Effector memory CD8-positive, alpha-beta T cell (primary cell): Measurements from ENCODE around the gene MRPS10.
"Not testable (repeated sequence)": the region's sequence is repeated elsewhere in the genome, so short reads cannot be mapped to it uniquely, and the experiment has no call there.

Experiments used
- ATAC-seq: fragments of 150-1000 bp; cut with Tn5 transposase; replicated peaks from 2 replicates; pipeline ENCODE4 v1.10.0; 2021; ENCODE audit warnings: mild to moderate bottlenecking, moderate library complexity
- DNase-seq, 3 experiments: peaks; one replicate each; pipeline ENCODE4 v3.0.0; 2021
- H3K27ac Mint-ChIP-seq, 2 donors: one replicate each; pipeline ENCODE4 v1.8.0; 2022; ENCODE audit warnings: mild to moderate bottlenecking in 2 of 2, mixed read lengths in 2 of 2, moderate library complexity in 2 of 2
- H3K27me3 Mint-ChIP-seq, 2 donors: one replicate each; pipeline ENCODE4 v1.8.0; 2022; ENCODE audit warnings: mixed read lengths in 2 of 2
- H3K36me3 Mint-ChIP-seq: one replicate; pipeline ENCODE4 v1.8.0; 2022; ENCODE audit warnings: mild to moderate bottlenecking, moderate library complexity, mixed read lengths; ENCODE audit not compliant: insufficient read depth
- H3K4me1 Mint-ChIP-seq, 2 donors: one replicate each; pipeline ENCODE4 v1.8.0; 2022; ENCODE audit warnings: low read depth in 2 of 2, mixed read lengths in 2 of 2
- H3K4me3 Mint-ChIP-seq, 2 donors: one replicate each; pipeline ENCODE4 v1.8.0; 2022; ENCODE audit warnings: mild to moderate bottlenecking in 2 of 2, mixed read lengths in 2 of 2, moderate library complexity in 2 of 2
- H3K9me3 Mint-ChIP-seq, 2 donors: one replicate each; pipeline ENCODE4 v1.8.0; 2022; ENCODE audit warnings: mixed read lengths in 2 of 2

MRPS10 gene

GRCh38 chr6:42194056-42194455 is 23.6 kb downstream of the MRPS10 start:
- no peak overlapping the region for H3K4me3 Mint-ChIP-seq
- ATAC-seq (no peak), DNase-seq (no peak)
- H3K4me1 Mint-ChIP-seq, result no peaks in the 10 kb centered on the region
- no peaks in the 10 kb centered on the region for H3K9me3 Mint-ChIP-seq
- H3K27ac Mint-ChIP-seq, result no peak overlapping the region
- no peaks in the 10 kb centered on the region for H3K27me3 Mint-ChIP-seq
- H3K36me3 Mint-ChIP-seq, result peaks cover 4% of the 10 kb centered on the region

- Mint-ChIP-seq H3K27ac (no peak overlapping the region), H3K27me3 (no peaks in the 10 kb centered on the region), H3K4me1 (no peaks in the 10 kb centered on the region), H3K9me3 (no peaks in the 10 kb centered on the region), H3K4me3 (no peak overlapping the region), H3K36me3 (peaks cover 4% of the 10 kb centered on the region)
- ATAC-seq (no peak), DNase-seq (no peak)
Measured at GRCh38 chr6:42193491-42193894, 24.2 kb downstream of the MRPS10 start.

- not testable (repeated sequence) for H3K4me1 Mint-ChIP-seq, H3K27me3 Mint-ChIP-seq, DNase-seq, H3K9me3 Mint-ChIP-seq, H3K4me3 Mint-ChIP-seq, H3K36me3 Mint-ChIP-seq, ATAC-seq
- peak overlapping the region in 1 of 2 donors; percentile 63 for H3K27ac Mint-ChIP-seq
Measured at GRCh38 chr6:42192385-42192784, 25.3 kb downstream of the MRPS10 start.

- Mint-ChIP-seq H3K9me3 (no peaks in the 10 kb centered on the region), H3K36me3 (peaks cover 4% of the 10 kb centered on the region), H3K27ac (no peak overlapping the region), H3K4me1 (no peaks in the 10 kb centered on the region), H3K27me3 (no peaks in the 10 kb centered on the region), H3K4me3 (no peak overlapping the region)
- no peak for ATAC-seq
- DNase-seq, result no peak
Measured at GRCh38 chr6:42190554-42191183, 27.0 kb downstream of the MRPS10 start.

GRCh38 chr6:42188406-42188805 is 29.3 kb downstream of the MRPS10 start:
- H3K27me3 Mint-ChIP-seq, result no peaks in the 10 kb centered on the region

DNA sequence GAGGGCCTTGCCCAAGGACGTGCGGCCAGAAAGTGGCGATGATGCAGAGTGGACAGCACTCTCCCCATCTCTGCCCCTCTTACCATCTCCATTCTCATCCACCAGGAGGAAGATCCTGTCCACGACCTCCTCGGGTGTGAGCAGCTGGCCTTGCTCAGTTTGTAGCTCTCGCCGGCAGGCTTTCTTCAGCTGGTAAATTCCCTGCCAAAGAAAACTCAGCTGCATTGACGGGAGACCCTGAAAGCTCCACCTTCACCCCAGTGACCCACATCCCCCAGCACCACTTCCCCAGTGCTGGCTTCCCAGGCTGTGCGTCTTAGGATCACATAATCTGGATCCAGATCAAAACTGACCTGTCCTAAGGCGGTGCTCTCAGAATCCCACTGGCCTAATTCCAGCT is 32.1 kb downstream of the MRPS10 start:
- peaks cover 4% of the 10 kb centered on the region for H3K36me3 Mint-ChIP-seq
- no peak for ATAC-seq
- no peaks in the 10 kb centered on the region for H3K9me3 Mint-ChIP-seq
- no peaks in the 10 kb centered on the region for H3K4me1 Mint-ChIP-seq
- peaks cover 6 to 10% of the 10 kb centered on the region in 2 donors for H3K27me3 Mint-ChIP-seq
- H3K4me3 Mint-ChIP-seq, result no peak overlapping the region
- DNase-seq, result no peak
- H3K27ac Mint-ChIP-seq, result no peak overlapping the region

More at GRCh38 chr6:42188406-42188805, 29.3 kb downstream of the MRPS10 start:
- Mint-ChIP-seq H3K4me3 (no peak overlapping the region), H3K36me3 (peaks cover 4% of the 10 kb centered on the region), H3K27ac (no peak overlapping the region), H3K4me1 (no peaks in the 10 kb centered on the region), H3K9me3 (no peaks in the 10 kb centered on the region)
- no peak for DNase-seq
- no peak for ATAC-seq

DNA sequence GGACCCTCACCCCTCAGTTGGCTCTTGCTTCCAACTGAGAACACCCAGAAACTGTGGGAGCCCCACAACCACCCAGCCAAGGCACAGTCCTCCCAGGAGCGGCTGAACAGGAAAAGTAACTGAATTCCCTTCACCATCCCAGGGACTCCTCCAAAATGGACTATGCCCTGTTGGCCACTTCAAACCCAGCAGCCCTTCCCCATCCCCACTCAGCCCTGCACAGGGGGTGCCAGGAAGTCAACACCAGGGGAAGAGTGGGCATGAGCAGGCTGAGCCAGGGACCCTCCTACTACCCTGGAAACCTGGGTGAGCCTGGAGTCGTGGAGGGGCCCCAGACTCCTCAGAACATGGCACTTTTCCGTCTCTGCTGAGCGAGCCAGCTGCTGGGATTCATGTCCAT is 33.2 kb downstream of the MRPS10 start:
- no peak for DNase-seq
- Mint-ChIP-seq H3K9me3 (no peaks in the 10 kb centered on the region), H3K27me3 (peaks cover 12 to 20% of the 10 kb centered on the region in 2 donors), H3K27ac (no peak overlapping the region), H3K4me1 (no peaks in the 10 kb centered on the region), H3K4me3 (no peak overlapping the region), H3K36me3 (peaks cover 4% of the 10 kb centered on the region)
- no peak for ATAC-seq

GRCh38 chr6:42182101-42182500 is 35.6 kb downstream of the MRPS10 start:
- no peaks in the 10 kb centered on the region for H3K9me3 Mint-ChIP-seq
- no peaks in the 10 kb centered on the region for H3K4me1 Mint-ChIP-seq
- DNase-seq (no peak), ATAC-seq (no peak)
- peaks cover 16 to 28% of the 10 kb centered on the region in 2 donors for H3K27me3 Mint-ChIP-seq
- peaks cover 4% of the 10 kb centered on the region for H3K36me3 Mint-ChIP-seq
- H3K4me3 Mint-ChIP-seq, result no peak overlapping the region
- H3K27ac Mint-ChIP-seq, result no peak overlapping the region

DNA sequence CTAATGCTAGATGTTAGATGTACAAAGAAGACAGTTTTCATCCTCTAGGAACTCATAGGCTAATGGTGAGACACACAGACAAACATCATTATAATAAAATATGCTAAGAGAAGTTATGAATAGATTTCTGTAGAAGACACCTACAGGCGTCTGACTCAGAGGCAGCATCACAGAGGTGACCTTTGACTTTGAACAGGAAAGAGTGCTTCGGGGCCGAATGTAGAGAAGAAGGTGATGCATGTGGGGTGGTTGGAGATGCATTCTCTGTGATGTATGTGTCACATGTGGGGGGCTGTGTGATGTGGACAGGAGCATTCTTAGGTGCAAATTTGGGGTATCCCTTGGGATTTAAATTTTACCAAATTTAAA is 37.7 kb downstream of the MRPS10 start:
- peaks cover 4% of the 10 kb centered on the region for H3K36me3 Mint-ChIP-seq
- no peak overlapping the region for H3K27ac Mint-ChIP-seq
- ATAC-seq (no peak), DNase-seq (no peak)
- H3K4me3 Mint-ChIP-seq, result no peak overlapping the region
- H3K4me1 Mint-ChIP-seq, result no peaks in the 10 kb centered on the region
- no peaks in the 10 kb centered on the region for H3K9me3 Mint-ChIP-seq
- H3K27me3 Mint-ChIP-seq, result peaks cover 21 to 37% of the 10 kb centered on the region in 2 donors

DNA sequence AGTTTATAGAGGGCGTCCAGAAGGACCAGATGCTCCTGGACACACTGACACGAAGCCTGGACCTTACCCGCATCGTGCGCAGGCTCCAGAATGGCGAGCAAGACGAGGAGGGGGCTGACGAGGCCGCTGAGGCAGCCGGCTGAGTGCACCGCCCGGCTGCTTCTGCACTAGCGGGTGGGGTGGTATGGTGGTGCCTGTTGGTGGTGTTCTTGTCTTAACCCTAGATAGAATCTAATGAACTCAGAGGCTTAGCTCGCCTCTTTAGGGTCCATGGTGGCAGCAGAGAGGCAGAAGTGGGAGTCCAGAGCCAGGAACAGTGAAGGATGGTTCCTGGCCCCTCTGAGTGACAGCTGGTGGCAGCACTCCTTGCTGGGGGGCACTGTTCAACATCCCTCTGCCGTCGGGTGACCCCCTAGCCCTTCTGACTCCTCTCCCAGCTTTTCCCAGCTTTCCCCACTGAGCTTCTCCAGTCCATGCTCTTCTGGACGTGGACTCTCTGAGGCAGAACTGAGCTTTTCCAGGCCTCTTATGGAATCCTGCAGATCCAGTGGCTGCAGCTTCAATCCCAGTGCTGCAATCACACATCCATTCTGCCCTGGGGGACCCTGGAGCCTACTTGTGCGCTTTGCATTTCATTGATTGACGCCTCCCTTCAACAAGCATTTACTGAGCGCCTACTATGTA is 38.3 kb downstream of the MRPS10 start:
- peaks cover 9% of the 10 kb centered on the region for H3K36me3 Mint-ChIP-seq
- no peaks in the 10 kb centered on the region for H3K9me3 Mint-ChIP-seq
- no peaks in the 10 kb centered on the region for H3K4me1 Mint-ChIP-seq
- no peak overlapping the region for H3K4me3 Mint-ChIP-seq
- H3K27ac Mint-ChIP-seq, result no peak overlapping the region
- no peak for DNase-seq
- peaks cover 21 to 37% of the 10 kb centered on the region in 2 donors for H3K27me3 Mint-ChIP-seq
- no peak for ATAC-seq

- peaks cover 7% of the 10 kb centered on the region for H3K36me3 Mint-ChIP-seq
- DNase-seq (no peak), ATAC-seq (no peak)
- peaks cover 21 to 37% of the 10 kb centered on the region in 2 donors for H3K27me3 Mint-ChIP-seq
- no peaks in the 10 kb centered on the region for H3K9me3 Mint-ChIP-seq
- peak overlapping the region in 1 of 2 donors; percentile 14 for H3K4me3 Mint-ChIP-seq
- H3K4me1 Mint-ChIP-seq, result no peaks in the 10 kb centered on the region
- H3K27ac Mint-ChIP-seq, result no peak overlapping the region
Measured at GRCh38 chr6:42177514-42178364, 39.9 kb downstream of the MRPS10 start.

GRCh38 chr6:42176981-42177380 is 40.7 kb downstream of the MRPS10 start:
- Mint-ChIP-seq H3K27ac (no peak overlapping the region), H3K36me3 (peaks cover 6% of the 10 kb centered on the region), H3K4me1 (no peaks in the 10 kb centered on the region), H3K9me3 (no peaks in the 10 kb centered on the region), H3K27me3 (peaks cover 21 to 37% of the 10 kb centered on the region in 2 donors), H3K4me3 (no peak overlapping the region)
- ATAC-seq, result no peak
- no peak for DNase-seq

GRCh38 chr6:42175860-42176259 is 41.8 kb downstream of the MRPS10 start:
- no peaks in the 10 kb centered on the region for H3K9me3 Mint-ChIP-seq
- H3K27ac Mint-ChIP-seq, result no peak overlapping the region
- DNase-seq (no peak), ATAC-seq (no peak)
- H3K4me3 Mint-ChIP-seq, result no peak overlapping the region
- H3K27me3 Mint-ChIP-seq, result peaks cover 15 to 27% of the 10 kb centered on the region in 2 donors
- no peaks in the 10 kb centered on the region for H3K4me1 Mint-ChIP-seq
- peaks cover 6% of the 10 kb centered on the region for H3K36me3 Mint-ChIP-seq

DNA sequence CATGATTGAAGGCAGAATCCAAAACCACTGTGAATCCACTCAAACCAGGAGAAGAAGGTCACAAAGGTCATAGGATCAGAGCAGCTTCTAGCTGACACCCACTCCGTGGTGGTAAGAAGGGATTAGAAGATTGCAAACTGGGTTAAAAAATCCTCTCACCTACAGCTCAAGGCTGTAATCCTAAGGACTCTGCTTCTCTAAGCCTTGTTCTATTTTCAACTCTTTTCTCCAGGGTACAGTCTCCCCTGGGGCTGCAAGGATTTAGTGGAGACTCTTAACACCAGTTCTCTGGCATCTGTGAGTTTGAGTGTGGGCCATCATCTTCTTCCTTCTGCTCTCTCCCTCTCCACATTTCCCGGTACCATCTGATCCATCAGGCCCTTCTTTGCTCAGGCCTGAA is 44.6 kb downstream of the MRPS10 start, which contains the start of gene GUCA1A:
Gene GUCA1A, plus strand, starts transcription at position 264 of the 400 bp plus-strand sequence. CDS start 250 bp downstream, outside the sequence.
- no peak for ATAC-seq
- no peak for DNase-seq
- Mint-ChIP-seq H3K9me3 (no peaks in the 10 kb centered on the region), H3K4me1 (no peaks in the 10 kb centered on the region), H3K4me3 (no peak within 1 kb of the TSS), H3K36me3 (peaks cover 6% of the 10 kb centered on the region), H3K27me3 (peaks cover 5 to 20% of the 10 kb centered on the region in 2 donors), H3K27ac (no peak within 1 kb of the TSS)
